AG04450 (cell line): ENCODE results near the gene B3GLCT. TPM values are rescaled to one million over a fixed set of nuclear protein-coding genes. Genes with fewer than 3 reads are reported as not detected.
"Not testable (repeated sequence)": the region's sequence is repeated elsewhere in the genome, so short reads cannot be mapped to it uniquely, and the experiment has no call there.

ENCODE experiments used
- CTCF ChIA-PET: fragments of 300-600, 350-600 bp; formaldehyde crosslinking; extraction: SDS; loops from one replicate; lab custom pipeline; 2022; ENCODE audit warnings: antibody characterized with exemption, inconsistent platforms; lab: Charles Lee
- POLR2A ChIA-PET: fragments of 350-600 bp; formaldehyde crosslinking; extraction: SDS; loops from one replicate; lab custom pipeline; 2021; ENCODE audit warnings: antibody characterized with exemption, inconsistent platforms; lab: Yijun Ruan, JAX
- DNase-seq: peaks from one replicate; pipeline ENCODE4 v3.0.0-alpha.2; 2011; ENCODE audit warnings: low read depth, low spot score
- H3K27ac ChIP-seq: one replicate; pipeline ENCODE4 v1.5.1; 2012; ENCODE audit warnings: low read depth, low read length, control low read depth
- H3K27me3 ChIP-seq: one replicate; pipeline ENCODE4 v1.6.0; 2012; ENCODE audit warnings: low read length; ENCODE audit not compliant: control insufficient read depth, insufficient read depth
- H3K4me3 ChIP-seq: 2 replicates; pipeline ENCODE4 v1.5.1; 2011; ENCODE audit warnings: mild to moderate bottlenecking, low read depth, low read length, control low read depth
- H3K9me3 ChIP-seq: 2 replicates; pipeline ENCODE4 v1.5.1; 2012; ENCODE audit warnings: low read length; ENCODE audit not compliant: control insufficient read depth, insufficient read depth
- polyA plus RNA-seq: library from polyadenylated mRNA; depleted of rRNA; stranded (reverse); fragments of >200 nt; gene quantifications from 2 replicates; pipeline ENCODE4 v1.2.3, GENCODE V29; 2011
- TF ChIP-seq, protein P1 (sequence below): IDR thresholded peaks from 2 replicates; pipeline ENCODE4 v1.5.1; 2011; ENCODE audit warnings: low read depth, low read length, control low read depth, inconsistent platforms

The B3GLCT gene
- polyA plus RNA-seq, 1 experiment: 2.3 TPM

DNA sequence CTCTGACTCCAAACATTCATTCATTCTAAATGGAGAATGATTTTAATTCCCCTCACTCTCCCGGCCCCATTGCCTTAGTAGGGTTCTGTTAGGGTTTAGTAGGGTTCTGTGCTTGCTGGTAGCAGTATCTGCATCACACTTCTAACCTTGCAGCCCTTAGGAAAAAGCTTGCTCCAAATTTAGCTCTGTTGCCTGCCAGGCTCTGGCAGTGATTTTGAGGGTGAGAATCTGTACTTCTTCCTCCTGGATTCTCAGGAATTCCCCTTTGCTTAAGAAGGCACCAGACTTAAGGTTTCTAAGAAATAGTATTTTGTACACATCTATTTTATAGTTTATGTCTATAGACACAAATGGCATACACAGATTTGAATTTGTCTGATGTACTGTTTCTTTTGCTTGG is 14.7 kb downstream of the B3GLCT start:
- Histone ChIP-seq H3K9me3 (no peaks in the 10 kb centered on the region), H3K4me3 (no peak overlapping the region), H3K27me3 (no peaks in the 10 kb centered on the region), H3K27ac (no peak overlapping the region)
- no peak for DNase-seq
- ChIA-PET POLR2A (no interaction called here), CTCF (interaction anchor here (1.5 to 1.8 kb wide), 3 partner anchors 22 to 214 kb away, joined by 3 to 5 read pairs (median 4); no protein-coding TSS in a partner anchor)
- TF ChIP-seq, protein P1, sequence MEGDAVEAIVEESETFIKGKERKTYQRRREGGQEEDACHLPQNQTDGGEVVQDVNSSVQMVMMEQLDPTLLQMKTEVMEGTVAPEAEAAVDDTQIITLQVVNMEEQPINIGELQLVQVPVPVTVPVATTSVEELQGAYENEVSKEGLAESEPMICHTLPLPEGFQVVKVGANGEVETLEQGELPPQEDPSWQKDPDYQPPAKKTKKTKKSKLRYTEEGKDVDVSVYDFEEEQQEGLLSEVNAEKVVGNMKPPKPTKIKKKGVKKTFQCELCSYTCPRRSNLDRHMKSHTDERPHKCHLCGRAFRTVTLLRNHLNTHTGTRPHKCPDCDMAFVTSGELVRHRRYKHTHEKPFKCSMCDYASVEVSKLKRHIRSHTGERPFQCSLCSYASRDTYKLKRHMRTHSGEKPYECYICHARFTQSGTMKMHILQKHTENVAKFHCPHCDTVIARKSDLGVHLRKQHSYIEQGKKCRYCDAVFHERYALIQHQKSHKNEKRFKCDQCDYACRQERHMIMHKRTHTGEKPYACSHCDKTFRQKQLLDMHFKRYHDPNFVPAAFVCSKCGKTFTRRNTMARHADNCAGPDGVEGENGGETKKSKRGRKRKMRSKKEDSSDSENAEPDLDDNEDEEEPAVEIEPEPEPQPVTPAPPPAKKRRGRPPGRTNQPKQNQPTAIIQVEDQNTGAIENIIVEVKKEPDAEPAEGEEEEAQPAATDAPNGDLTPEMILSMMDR: no peak

DNA sequence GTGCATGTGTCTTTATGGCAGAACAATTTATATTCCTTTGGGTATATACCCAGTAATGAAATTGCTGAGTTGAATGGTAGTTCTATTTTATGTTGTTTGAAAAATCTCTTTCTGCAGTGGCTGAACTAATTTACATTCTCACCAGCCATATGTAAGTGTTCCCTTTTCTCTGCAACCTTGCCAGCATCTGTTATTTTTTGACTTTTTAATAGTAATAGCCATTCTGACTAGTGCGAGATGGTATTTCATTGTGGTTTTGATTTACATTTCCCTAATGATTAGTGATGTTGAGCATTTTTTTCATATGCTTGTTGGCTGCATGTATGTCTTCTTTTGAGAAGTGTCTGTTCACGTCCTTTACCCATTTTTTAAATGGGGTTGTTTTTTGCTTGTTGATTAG is 17.1 kb downstream of the B3GLCT start:
- H3K27ac ChIP-seq, H3K4me3 ChIP-seq, H3K27me3 ChIP-seq, POLR2A ChIA-PET, H3K9me3 ChIP-seq, DNase-seq: not testable (repeated sequence)
- CTCF ChIA-PET: interaction anchor here (1.4 kb wide), 1 partner anchor 11 kb away, joined by 4 read pairs; no protein-coding TSS in a partner anchor

DNA sequence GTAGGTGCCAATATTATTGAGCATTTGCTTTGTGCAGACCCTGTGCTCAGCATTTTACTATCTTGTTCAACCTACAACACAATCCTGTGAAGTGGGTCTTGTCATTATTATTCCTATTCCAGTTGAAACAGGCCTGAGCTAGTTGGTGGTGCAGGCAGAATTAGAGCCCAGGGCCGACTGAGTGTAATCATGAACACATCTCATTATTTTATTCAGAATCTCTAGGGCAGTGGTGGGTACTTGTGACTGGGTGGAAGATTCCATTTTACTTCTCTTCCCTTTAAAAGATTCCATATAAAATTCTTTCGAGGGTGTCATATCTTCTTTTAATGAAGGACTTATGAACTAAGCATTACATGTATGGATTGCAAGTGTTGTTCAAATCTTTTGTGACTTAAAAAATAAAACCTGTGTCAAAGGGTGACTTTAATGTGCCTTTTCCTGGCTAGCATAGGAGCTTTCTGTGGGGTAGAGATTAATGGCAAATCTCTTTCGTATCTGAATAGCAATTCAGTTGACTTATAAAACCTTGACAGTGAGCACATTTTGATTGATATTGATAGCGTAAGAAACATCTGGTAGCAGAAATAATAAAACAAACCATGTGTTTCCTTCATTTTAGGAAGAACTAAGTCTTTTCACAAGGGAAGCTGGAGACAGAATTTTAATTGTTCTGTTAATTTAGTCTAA is 20.3 kb downstream of the B3GLCT start:
- no peak for DNase-seq
- ChIA-PET CTCF (interaction anchor here (0.6 to 3.4 kb wide), 6 partner anchors 16 to 212 kb away, joined by 3 to 23 read pairs (median 4); partner anchors contain the start of gene B3GLCT), POLR2A (no interaction called here)
- TF ChIP-seq, protein P1: no peak
- Histone ChIP-seq H3K4me3 (no peak overlapping the region), H3K9me3 (no peaks in the 10 kb centered on the region), H3K27me3 (no peaks in the 10 kb centered on the region), H3K27ac (no peak overlapping the region)

DNA sequence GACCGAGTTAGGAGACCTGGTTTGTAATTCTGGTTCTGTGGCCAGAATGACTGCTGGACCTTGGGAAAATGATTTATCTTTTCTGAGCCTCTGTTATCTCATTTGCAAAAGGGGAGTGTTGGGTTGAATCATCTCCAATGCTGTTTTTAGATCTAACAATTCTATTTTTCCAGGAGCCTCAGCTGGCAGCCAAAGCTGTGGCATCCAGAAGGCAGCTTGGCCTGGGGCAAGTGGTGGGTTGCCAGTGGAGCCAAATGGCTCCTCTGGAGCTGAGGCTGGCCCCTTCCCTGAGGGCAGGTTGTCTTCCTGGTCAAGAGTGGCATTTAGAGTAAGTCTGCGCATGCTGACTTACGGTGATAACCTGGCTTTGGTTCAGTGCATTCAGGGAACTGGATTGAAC is 21.3 kb downstream of the B3GLCT start:
- TF ChIP-seq, protein P1: no peak
- no peaks in the 10 kb centered on the region for H3K27me3 ChIP-seq
- no peak overlapping the region for H3K4me3 ChIP-seq
- no peak for DNase-seq
- H3K9me3 ChIP-seq: no peaks in the 10 kb centered on the region
- no peak overlapping the region for H3K27ac ChIP-seq
- CTCF ChIA-PET: interaction anchor here (0.6 to 3.4 kb wide), 4 partner anchors 15 to 211 kb away, joined by 3 to 23 read pairs (median 4); partner anchors contain the start of gene B3GLCT
- POLR2A ChIA-PET: no interaction called here

DNA sequence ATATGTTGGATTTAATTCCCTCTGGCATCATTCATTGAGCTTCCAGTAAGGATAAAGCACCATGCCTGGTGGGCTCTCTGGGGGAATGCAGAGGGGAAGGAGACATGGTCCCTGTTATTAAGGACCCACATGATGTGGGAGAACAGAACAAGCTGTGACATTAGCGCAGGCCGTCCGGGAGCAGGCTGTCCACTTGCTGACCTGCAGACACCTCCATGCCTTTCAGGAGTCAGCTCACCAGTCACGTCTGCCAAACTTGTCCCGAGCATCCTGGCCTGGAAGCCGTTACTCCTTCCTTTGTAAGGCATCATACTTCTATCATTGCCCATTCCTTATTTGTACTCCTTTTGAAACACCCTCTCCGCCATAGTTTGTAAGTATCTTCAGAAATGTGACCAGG is 23.4 kb downstream of the B3GLCT start:
- ChIA-PET CTCF (interaction anchor here (3.4 kb wide), 1 partner anchor 13 kb away, joined by 23 read pairs; no protein-coding TSS in a partner anchor), POLR2A (no interaction called here)
- DNase-seq: no peak

More for the DNA sequence above, 23.4 kb downstream of the B3GLCT start:
- Histone ChIP-seq H3K9me3 (no peaks in the 10 kb centered on the region), H3K4me3 (no peak overlapping the region), H3K27ac (no peak overlapping the region), H3K27me3 (no peaks in the 10 kb centered on the region)
- TF ChIP-seq, protein P1: no peak
